GM06990 (cell line): ENCODE results near the gene UBAC2.
A peak's percentile ranks its signal among the peaks of the same experiment; 100 is the strongest.

Source experiments
- DNase-seq: peaks from one replicate; pipeline ENCODE4 v3.0.0-alpha.2; 2011; ENCODE audit not compliant: insufficient read length; ENCODE audit errors: extremely low read depth
- H3K27me3 ChIP-seq: replicated peaks from 2 replicates; pipeline ENCODE4 v1.6.0; 2011; ENCODE audit warnings: low read length; ENCODE audit not compliant: control insufficient read depth, insufficient read depth
- H3K36me3 ChIP-seq: 2 replicates; pipeline ENCODE4 v1.5.1; 2011; ENCODE audit warnings: low read length; ENCODE audit not compliant: control insufficient read depth, insufficient read depth
- H3K4me3 ChIP-seq: replicated peaks from 2 replicates; pipeline ENCODE4 v1.5.1; 2011; ENCODE audit warnings: low read depth, mild to moderate bottlenecking, control low read depth, low read length
- TF ChIP-seq, protein P1 (sequence below): IDR thresholded peaks from 2 replicates; pipeline ENCODE4 v1.5.1; 2011; ENCODE audit warnings: low read length, control low read depth, mild to moderate bottlenecking, inconsistent platforms; ENCODE audit not compliant: insufficient read depth, poor library complexity, severe bottlenecking

UBAC2 gene

DNA sequence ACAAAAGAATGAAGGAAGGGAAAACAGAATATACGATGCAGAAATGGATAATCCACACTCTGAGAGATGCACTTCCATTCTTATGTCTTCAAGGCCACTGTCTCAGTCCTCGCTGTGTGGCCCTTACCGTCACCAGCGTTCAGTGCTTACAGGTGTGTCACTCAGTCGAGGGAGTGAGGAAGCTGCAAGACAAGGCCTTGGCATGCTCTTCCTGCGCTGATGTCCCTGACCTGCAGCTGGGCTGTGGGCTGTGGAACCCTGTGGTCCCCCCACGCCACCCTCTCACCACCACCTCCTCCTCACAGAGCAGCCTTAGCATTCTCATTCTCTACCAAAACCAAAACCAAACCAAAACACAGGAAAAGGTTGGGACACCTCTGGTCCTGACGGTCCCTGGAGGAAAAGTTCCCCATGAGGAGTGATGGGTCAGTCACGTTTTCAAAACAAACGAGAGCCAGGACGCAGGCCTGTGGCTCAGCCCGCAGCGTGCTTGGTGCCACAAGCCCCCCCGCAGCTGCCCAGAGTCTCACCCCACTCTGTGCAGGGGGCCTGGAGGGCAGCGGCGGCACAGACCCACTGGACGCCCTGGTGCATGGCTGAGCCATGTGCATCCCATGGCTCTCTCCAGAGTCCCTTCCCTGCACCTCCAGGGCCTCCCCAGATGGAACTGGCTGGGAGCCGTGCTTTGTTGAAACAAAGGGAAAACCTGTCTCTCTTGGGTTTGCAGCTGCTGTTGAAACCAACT lies 154.8 kb downstream of the UBAC2 start:
- H3K27me3 ChIP-seq, result no peaks in the 10 kb centered on the region
- DNase-seq, result no peak
- no peak overlapping the region for H3K4me3 ChIP-seq
- TF ChIP-seq, protein P1, sequence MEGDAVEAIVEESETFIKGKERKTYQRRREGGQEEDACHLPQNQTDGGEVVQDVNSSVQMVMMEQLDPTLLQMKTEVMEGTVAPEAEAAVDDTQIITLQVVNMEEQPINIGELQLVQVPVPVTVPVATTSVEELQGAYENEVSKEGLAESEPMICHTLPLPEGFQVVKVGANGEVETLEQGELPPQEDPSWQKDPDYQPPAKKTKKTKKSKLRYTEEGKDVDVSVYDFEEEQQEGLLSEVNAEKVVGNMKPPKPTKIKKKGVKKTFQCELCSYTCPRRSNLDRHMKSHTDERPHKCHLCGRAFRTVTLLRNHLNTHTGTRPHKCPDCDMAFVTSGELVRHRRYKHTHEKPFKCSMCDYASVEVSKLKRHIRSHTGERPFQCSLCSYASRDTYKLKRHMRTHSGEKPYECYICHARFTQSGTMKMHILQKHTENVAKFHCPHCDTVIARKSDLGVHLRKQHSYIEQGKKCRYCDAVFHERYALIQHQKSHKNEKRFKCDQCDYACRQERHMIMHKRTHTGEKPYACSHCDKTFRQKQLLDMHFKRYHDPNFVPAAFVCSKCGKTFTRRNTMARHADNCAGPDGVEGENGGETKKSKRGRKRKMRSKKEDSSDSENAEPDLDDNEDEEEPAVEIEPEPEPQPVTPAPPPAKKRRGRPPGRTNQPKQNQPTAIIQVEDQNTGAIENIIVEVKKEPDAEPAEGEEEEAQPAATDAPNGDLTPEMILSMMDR, result no peak
- no peaks in the 10 kb centered on the region for H3K36me3 ChIP-seq

DNA sequence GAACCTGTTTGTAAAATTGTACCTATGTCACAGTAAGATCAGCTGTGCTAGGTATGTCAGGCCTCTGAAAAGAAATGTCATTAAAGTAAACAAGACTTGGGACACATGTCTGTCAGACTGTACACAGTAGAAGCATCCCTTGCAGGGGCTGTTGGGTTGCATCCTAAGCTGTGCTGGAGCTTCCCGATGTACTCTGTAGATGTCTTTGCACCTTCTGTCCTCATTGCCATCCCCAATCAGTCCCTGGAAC lies 155.3 kb downstream of the UBAC2 start:
- H3K27me3 ChIP-seq, result no peaks in the 10 kb centered on the region
- TF ChIP-seq, protein P1, result no peak
- no peaks in the 10 kb centered on the region for H3K36me3 ChIP-seq
- no peak for DNase-seq
- no peak overlapping the region for H3K4me3 ChIP-seq

DNA sequence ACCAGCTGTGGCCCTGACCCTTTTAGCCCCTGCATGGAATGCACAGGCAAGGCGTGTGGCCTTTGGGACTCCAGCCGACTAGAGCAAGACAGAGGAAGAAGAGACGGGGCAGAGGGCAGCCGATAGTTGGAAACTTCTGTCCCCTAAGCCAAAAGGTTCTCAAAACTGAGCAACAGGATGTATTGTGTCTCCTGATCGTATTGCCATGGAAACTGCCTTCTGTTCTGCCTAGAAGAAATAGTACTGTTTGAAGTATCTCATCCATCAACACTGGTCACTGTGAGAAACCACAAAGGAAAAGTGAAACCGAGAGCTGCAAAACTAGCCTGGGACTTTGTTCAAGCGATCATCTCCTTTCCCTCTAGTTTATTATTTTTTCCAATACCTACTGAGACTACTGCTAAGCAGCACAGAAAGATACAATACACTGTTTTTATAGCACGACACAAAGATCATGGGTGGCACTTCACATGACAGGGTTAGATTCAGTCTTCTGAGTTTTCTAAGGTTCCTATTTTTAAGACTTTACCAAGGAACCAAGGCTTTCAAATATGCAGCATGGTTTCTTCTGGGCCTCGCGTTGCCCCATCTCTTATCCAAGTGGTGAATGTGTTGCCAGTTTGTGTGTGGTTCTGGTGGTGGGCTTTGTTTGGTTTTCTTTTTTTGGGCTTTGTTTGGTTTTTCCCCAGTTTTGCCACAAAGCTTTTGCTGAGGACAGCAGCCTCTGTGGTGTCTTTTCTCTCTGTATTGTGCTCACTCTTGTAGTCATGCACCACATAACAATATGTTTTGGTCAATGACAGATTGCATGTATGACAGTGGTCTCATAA lies 155.8 kb downstream of the UBAC2 start:
- Histone ChIP-seq H3K36me3 (no peaks in the 10 kb centered on the region), H3K4me3 (no peak overlapping the region), H3K27me3 (no peaks in the 10 kb centered on the region)
- TF ChIP-seq, protein P1, result no peak
- DNase-seq, result peak; percentile 69

DNA sequence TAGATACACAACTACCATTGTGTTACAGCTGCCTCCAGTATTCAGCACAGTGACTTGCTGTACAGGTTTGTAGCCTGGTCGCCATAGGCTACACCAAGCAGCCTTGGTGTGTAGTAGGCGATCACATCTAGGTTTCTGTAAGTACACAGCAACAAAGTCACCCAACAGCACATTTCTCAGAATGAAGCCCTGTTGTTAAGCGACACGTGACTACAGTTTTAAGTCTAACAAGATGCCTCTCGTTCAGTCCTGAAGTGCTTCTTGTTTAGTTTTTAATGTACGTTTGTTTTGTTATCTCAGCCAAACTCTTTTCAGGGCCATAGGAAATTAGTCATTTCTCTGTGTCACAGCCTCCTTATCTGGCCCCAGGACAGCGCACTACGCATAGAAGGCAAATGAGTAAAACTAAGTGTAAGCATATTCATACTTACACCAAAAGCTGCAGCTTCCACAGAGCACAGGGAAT lies 156.5 kb downstream of the UBAC2 start:
- TF ChIP-seq, protein P1, result no peak
- no peaks in the 10 kb centered on the region for H3K36me3 ChIP-seq
- no peak overlapping the region for H3K4me3 ChIP-seq

DNA sequence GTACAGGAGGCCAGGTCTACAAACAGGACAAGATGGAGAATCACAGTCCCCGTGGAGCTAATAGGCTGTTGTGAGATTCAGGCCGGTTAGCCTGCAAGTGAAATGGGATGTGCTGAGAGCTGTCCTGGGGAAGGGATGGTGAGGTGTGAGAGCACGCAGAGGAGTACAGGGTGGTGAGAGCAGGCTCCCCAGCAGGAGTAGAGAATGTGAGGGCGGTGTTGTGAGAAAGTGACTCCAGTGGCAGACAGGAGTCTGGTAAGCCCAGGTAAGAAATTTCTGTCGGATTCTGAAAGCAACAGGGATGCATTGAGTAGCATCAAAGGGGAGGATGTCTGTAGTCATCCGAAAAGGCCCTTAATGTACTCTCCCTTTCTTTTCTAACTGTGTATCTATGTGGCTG lies 157.3 kb downstream of the UBAC2 start:
- Histone ChIP-seq H3K4me3 (no peak overlapping the region), H3K36me3 (no peaks in the 10 kb centered on the region), H3K27me3 (no peaks in the 10 kb centered on the region)
- TF ChIP-seq, protein P1, result no peak
- no peak for DNase-seq

More for the DNA sequence above, 156.5 kb downstream of the UBAC2 start:
- no peaks in the 10 kb centered on the region for H3K27me3 ChIP-seq
- peak; percentile 32 for DNase-seq
